ENCODE results near the gene SEMA4B. TPM values are rescaled to one million over a fixed set of nuclear protein-coding genes. Genes with fewer than 3 reads are reported as not detected.
A peak's percentile ranks its signal among the peaks of the same experiment; 100 is the strongest.

The SEMA4B gene
- total RNA-seq, 1 experiment from 2014 or later, result 32.5 TPM

DNA sequence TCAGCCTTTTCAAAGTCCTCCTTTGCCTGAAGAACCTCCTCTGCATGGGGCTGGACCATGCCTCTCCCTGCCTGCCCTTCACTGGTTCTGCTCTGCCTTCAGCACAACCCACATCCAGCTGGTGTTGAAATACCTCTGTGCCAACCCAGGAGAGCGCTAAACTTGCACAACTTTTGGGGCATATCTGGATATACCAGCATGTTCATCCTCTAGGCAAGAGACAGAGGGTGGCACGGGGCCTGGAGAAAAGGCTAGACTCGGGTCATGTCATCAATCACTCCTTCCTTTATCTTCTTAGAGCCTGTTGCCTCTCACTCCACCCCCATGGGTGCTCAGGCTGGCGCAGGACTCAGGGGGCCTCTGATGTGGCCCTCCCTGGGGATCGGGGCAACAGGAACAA, 4.8 kb downstream of the SEMA4B start:
- Histone ChIP-seq H3K27ac (ENCODE audit: insufficient read length, low read depth, low read length) (no peak overlapping the region), H3K56ac (ENCODE audit: insufficient read length, low read depth, low read length) (no peak overlapping the region), H3K9me3 (ENCODE audit: control insufficient read depth, low read depth, low read length) (no peaks in the 10 kb centered on the region), H3K4me2 (ENCODE audit: insufficient read depth, insufficient read length, low read length) (no peak overlapping the region), H3K4ac (ENCODE audit: low read depth, low read length) (no peak overlapping the region), H3K27me3 (ENCODE audit: insufficient read depth, low read length) (no peaks in the 10 kb centered on the region; the same call in 1 of the 2 replicates), H2AK5ac (ENCODE audit: insufficient read length, low read length) (no peak overlapping the region), H4K91ac (ENCODE audit: insufficient read length, low read depth, low read length) (no peak overlapping the region), H2BK5ac (ENCODE audit: insufficient read length, low read length) (no peak overlapping the region), H2BK20ac (ENCODE audit: low read depth, low read length, poor library complexity, severe bottlenecking) (no peak overlapping the region), H3K79me2 (ENCODE audit: insufficient read depth, low read length) (peaks cover 3% of the 10 kb centered on the region; the same call in 1 of the 2 replicates), H3K9ac (ENCODE audit: extremely low read depth, insufficient read length, low read length) (no peak overlapping the region), H3K14ac (ENCODE audit: insufficient read depth, low read length) (no peak overlapping the region), H4K8ac (replicated peaks; ENCODE audit: insufficient read length, low read depth, low read length) (no peak overlapping the region), H2BK15ac (ENCODE audit: low read depth, low read length) (no peak overlapping the region), H3T11ph (ENCODE audit: low read length) (no peak overlapping the region), H3K79me1 (ENCODE audit: insufficient read depth, low read depth, low read length, poor library complexity, severe bottlenecking) (peaks cover 13% of the 10 kb centered on the region), H2BK120ac (ENCODE audit: low read depth, low read length, poor library complexity, severe bottlenecking) (no peak overlapping the region), H3K18ac (ENCODE audit: insufficient read length, low read depth, low read length) (no peak overlapping the region), H4K5ac (ENCODE audit: insufficient read length, low read depth, low read length) (no peak overlapping the region), H2BK12ac (ENCODE audit: insufficient read length, low read depth, low read length) (no peak overlapping the region), H3K4me1 (ENCODE audit: insufficient read depth, low read length) (peaks cover 6% of the 10 kb centered on the region; the same call in 1 of the 2 replicates), H2AFZ (ENCODE audit: low read length) (no peak overlapping the region), H3K23me2 (ENCODE audit: insufficient read length, low read depth, low read length, poor library complexity, severe bottlenecking) (peaks cover 8% of the 10 kb centered on the region), H4K20me1 (ENCODE audit: control insufficient read depth, insufficient read depth, insufficient read length) (no peaks in the 10 kb centered on the region), H3K23ac (ENCODE audit: insufficient read length, low read depth, low read length) (no peak overlapping the region)
- Mint-ChIP-seq H3K36me3 (ENCODE audit: insufficient read depth in 1 of 3, low read depth in 3 of 3) (peaks cover 11 to 22% (median 17%) of the 10 kb centered on the region in 3 experiments; a peak in 6 of 7 replicates), H3K4me1 (peaks cover 16% of the 10 kb centered on the region in 2 experiments), H3K27ac (peak overlapping the region in 1 of 3 experiments; percentile 28; a peak in 1 of 7 replicates), H3K9me3 (no peaks in the 10 kb centered on the region), H3K27me3 (ENCODE audit: low read depth) (no peaks in the 10 kb centered on the region), H3K4me3 (no peak overlapping the region)
- no CpG with 5 or more reads among the region's 5 CpGs for WGBS (ENCODE audit: extremely low coverage, insufficient read length, low lambda C conversion rate)
- DNase-seq, result no peak
- no peak for TF ChIP-seq CTCF (conservative IDR thresholded peaks at IDR 0.05)

Measured in H9 (cell line).